Caco-2 (cell line): ENCODE data around the gene RIPPLY3. TPM values are rescaled to one million over a fixed set of nuclear protein-coding genes. Genes with fewer than 3 reads are reported as not detected.
"Not testable (repeated sequence)": the region's sequence is repeated elsewhere in the genome, so short reads cannot be mapped to it uniquely, and the experiment has no call there.

ENCODE experiments used
- BruUV-seq: library from RNA; stranded (reverse); fragments of 400-500 nt; replicated peaks from 2 replicates; lab custom pipeline; 2021; lab: Mats Ljungman, UMichigan
- CTCF ChIA-PET: fragments of 300-600 bp; sonication (Branson Sonifier 250); formaldehyde crosslinking; loops from one replicate; lab custom pipeline; 2022; ENCODE audit warnings: antibody characterized with exemption; lab: Charles Lee
- POLR2A ChIA-PET: fragments of 300-600 bp; sonication (Branson Sonifier 250); formaldehyde crosslinking; loops from one replicate; lab custom pipeline; 2022; ENCODE audit warnings: antibody characterized with exemption; lab: Charles Lee
- DNase-seq, 2 experiments: peaks; one replicate each; pipeline versions ENCODE4 v3.0.0 to v3.0.0-alpha.2; 2020 to 2022
- H3K27me3 ChIP-seq: replicated peaks from 2 replicates; pipeline ENCODE4 v1.6.0; 2011; ENCODE audit warnings: low read length; ENCODE audit not compliant: control insufficient read depth, insufficient read depth
- H3K36me3 ChIP-seq: 2 replicates; pipeline ENCODE4 v1.5.1; 2011; ENCODE audit warnings: low read length; ENCODE audit not compliant: control insufficient read depth, insufficient read depth
- H3K4me1 ChIP-seq: fragments of 250-450 bp; sonication (Bioruptor Pico); 2 replicates; pipeline ENCODE4 v1.5.1; 2020; ENCODE audit warnings: mild to moderate bottlenecking
- H3K4me3 ChIP-seq: 2 replicates; pipeline ENCODE4 v1.5.1; 2011; ENCODE audit warnings: low read depth, mild to moderate bottlenecking, control low read depth, low read length
- H3K9me3 ChIP-seq: fragments of 250-450 bp; sonication (Bioruptor Pico); 2 replicates; pipeline ENCODE4 v1.5.1; 2020; ENCODE audit warnings: mild to moderate bottlenecking, moderate library complexity
- H3K27ac Mint-ChIP-seq: one replicate; pipeline ENCODE4 v1.8.0; 2022; ENCODE audit warnings: mixed read lengths; ENCODE audit not compliant: unreplicated experiment
- H3K27me3 Mint-ChIP-seq: one replicate; pipeline ENCODE4 v1.8.0; 2022; ENCODE audit warnings: mixed read lengths; ENCODE audit not compliant: insufficient read depth, unreplicated experiment
- H3K36me3 Mint-ChIP-seq: one replicate; pipeline ENCODE4 v1.8.0; 2022; ENCODE audit warnings: mild to moderate bottlenecking, mixed read lengths; ENCODE audit not compliant: insufficient read depth, unreplicated experiment
- H3K4me1 Mint-ChIP-seq: one replicate; pipeline ENCODE4 v1.8.0; 2022; ENCODE audit warnings: low read depth, mixed read lengths; ENCODE audit not compliant: unreplicated experiment
- H3K4me3 Mint-ChIP-seq: one replicate; pipeline ENCODE4 v1.8.0; 2022; ENCODE audit warnings: mild to moderate bottlenecking, moderate library complexity, mixed read lengths; ENCODE audit not compliant: unreplicated experiment
- H3K9me3 Mint-ChIP-seq: one replicate; pipeline ENCODE4 v1.8.0; 2022; ENCODE audit warnings: mixed read lengths; ENCODE audit not compliant: unreplicated experiment
- intact Hi-C: fragments of 100-400 bp; cut with micrococcal nuclease; formaldehyde crosslinking; loops from one replicate; pipeline ENCODE4 v1.10.0; 2022; ENCODE audit not compliant: unreplicated experiment
- total RNA-seq: library from RNA; stranded (reverse); gene quantifications from 2 replicates; pipeline ENCODE4 v1.2.3, GENCODE V29; 2022
- TF ChIP-seq, protein P1 (sequence below), 2 experiments: fragments of 200-600 bp in 1 of 2; IDR thresholded peaks; 1 replicate in 1 of 2; 2 replicates in 1 of 2; pipeline versions ENCODE4 v1.5.1 to v1.8.0; 2011 to 2022; ENCODE audit warnings: antibody characterized with exemption in 1 of 2, control low read depth in 1 of 2, inconsistent platforms in 1 of 2, low read depth in 1 of 2, low read length in 1 of 2, mild to moderate bottlenecking in 1 of 2, moderate library complexity in 1 of 2; ENCODE audit not compliant: insufficient read depth in 1 of 2, severe bottlenecking in 1 of 2, unreplicated experiment in 1 of 2

The RIPPLY3 gene
- total RNA-seq, 1 experiment from 2014 or later: 0.91 TPM

DNA sequence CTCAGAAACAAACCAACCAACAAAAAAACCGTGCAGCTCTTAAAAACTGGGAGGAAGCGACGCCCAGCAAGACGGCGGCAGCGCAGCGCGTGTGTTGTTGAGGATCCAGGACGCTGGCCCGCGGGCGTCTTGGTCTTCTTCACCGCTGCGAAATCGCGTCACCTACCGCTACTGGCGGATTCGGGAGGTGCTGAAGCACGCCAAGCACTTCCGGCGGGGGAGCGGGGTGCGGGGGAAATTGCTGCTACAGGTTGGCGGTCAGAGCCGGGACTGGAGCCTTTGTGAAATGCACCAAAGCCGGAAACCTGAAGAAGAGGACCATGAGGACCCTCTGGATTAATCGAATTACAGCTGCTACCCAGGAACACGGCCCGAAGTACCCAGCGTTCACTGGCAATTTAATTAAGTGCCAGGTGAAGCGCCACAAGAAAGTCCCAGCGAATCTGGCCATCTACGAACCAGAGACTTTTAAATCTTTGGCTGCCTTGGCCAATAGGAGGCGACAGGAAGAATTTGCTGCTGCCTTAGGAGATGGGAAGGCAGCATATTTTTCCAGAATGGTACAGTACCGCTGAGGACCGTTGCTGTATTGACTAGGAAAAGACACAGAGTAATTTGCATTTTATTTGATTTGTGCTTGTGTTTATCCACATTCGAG lies 11.9 kb upstream of the RIPPLY3 start:
- Mint-ChIP-seq H3K27ac (no peak overlapping the region), H3K4me3 (no peak overlapping the region), H3K9me3 (no peaks in the 10 kb centered on the region), H3K27me3 (no peaks in the 10 kb centered on the region), H3K4me1 (no peaks in the 10 kb centered on the region), H3K36me3 (peaks cover 8% of the 10 kb centered on the region)
- DNase-seq: no peak
- no TSS peak for BruUV-seq
- no peaks in the 10 kb centered on the region for H3K9me3 ChIP-seq
- peaks cover 5% of the 10 kb centered on the region for H3K4me1 ChIP-seq
- ChIA-PET CTCF (no interaction called here), POLR2A (no interaction called here)
- TF ChIP-seq, protein P1, sequence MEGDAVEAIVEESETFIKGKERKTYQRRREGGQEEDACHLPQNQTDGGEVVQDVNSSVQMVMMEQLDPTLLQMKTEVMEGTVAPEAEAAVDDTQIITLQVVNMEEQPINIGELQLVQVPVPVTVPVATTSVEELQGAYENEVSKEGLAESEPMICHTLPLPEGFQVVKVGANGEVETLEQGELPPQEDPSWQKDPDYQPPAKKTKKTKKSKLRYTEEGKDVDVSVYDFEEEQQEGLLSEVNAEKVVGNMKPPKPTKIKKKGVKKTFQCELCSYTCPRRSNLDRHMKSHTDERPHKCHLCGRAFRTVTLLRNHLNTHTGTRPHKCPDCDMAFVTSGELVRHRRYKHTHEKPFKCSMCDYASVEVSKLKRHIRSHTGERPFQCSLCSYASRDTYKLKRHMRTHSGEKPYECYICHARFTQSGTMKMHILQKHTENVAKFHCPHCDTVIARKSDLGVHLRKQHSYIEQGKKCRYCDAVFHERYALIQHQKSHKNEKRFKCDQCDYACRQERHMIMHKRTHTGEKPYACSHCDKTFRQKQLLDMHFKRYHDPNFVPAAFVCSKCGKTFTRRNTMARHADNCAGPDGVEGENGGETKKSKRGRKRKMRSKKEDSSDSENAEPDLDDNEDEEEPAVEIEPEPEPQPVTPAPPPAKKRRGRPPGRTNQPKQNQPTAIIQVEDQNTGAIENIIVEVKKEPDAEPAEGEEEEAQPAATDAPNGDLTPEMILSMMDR (IDR thresholded peaks at IDR 0.05; ENCODE audit: insufficient read depth in 1 of 2, low read depth in 1 of 2, low read length in 1 of 2, severe bottlenecking in 1 of 2, unreplicated experiment in 1 of 2): no peak
- H3K4me3 ChIP-seq: no peak overlapping the region
- H3K36me3 ChIP-seq: no peaks in the 10 kb centered on the region
- intact Hi-C loops: no loop called here
- H3K27me3 ChIP-seq: no peaks in the 10 kb centered on the region

DNA sequence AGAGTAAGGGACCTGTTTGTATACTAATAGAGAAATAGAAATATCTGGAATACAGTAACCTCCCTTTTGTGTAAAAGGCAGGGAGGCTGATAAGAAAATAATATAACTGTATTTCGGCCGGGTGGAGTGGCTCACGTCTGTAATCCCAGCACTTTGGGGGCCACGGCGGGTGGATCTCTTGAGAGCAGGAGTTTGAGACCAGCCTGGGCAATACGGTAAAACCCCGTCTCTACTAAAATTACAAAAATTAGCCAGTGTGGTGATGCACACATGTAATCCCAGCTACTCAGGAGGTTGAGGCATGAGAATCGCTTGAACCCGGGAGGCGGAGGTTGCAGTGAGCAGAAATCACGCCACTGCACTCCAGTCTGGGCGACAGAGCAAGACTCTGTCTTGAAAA lies 11.2 kb upstream of the RIPPLY3 start:
- intact Hi-C loops, H3K4me3 ChIP-seq, POLR2A ChIA-PET, CTCF ChIA-PET, H3K4me1 ChIP-seq, H3K9me3 ChIP-seq, H3K36me3 Mint-ChIP-seq, H3K27me3 Mint-ChIP-seq, H3K4me3 Mint-ChIP-seq, H3K36me3 ChIP-seq, H3K27ac Mint-ChIP-seq, H3K4me1 Mint-ChIP-seq, BruUV-seq, DNase-seq, H3K9me3 Mint-ChIP-seq, H3K27me3 ChIP-seq: not testable (repeated sequence)

DNA sequence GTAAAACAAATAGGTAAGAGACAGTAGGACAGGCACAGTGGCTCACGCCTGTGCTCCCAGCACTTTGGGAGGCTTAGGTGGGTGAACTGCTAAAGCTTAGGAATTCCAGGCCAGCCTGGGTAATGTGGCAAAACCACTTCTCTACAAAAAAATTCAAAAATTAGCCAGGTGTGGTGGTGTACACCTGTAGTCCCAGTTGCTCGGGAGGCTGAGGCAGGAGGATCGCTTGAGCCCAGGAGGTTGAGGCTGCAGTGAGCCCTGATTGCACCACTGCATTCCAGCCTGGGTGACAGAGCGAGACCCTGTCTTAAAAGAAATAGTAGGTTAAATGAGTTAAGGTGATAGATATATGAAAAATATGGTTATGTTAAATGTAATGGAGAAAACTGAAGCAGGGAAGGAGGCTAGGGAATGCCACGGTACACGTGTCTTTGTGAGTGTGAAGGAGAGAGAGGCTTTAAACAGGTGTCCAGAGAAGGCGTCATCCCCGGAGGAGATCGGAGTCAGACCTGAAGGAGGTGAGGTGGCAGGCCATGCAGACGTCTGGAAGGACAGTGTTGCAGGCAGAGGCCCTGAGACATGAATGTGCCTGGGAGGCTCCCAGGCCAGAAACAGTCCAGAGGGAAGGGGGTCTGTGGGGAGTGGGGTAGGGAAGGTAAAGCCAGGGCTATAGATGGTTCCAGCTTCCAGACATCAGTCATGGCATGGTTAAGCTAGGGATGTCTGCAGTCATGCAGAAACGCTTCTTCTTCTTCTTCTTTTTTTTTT lies 7.2 kb upstream of the RIPPLY3 start:
- Histone ChIP-seq H3K27me3 (no peaks in the 10 kb centered on the region), H3K36me3 (no peaks in the 10 kb centered on the region), H3K4me3 (no peak overlapping the region), H3K9me3 (no peaks in the 10 kb centered on the region), H3K4me1 (no peaks in the 10 kb centered on the region)
- Mint-ChIP-seq H3K4me1 (no peaks in the 10 kb centered on the region), H3K36me3 (no peaks in the 10 kb centered on the region), H3K9me3 (no peaks in the 10 kb centered on the region), H3K27ac (no peak overlapping the region), H3K27me3 (no peaks in the 10 kb centered on the region), H3K4me3 (no peak overlapping the region)
- CTCF ChIA-PET: no interaction called here
- TF ChIP-seq, protein P1 (IDR thresholded peaks at IDR 0.05; ENCODE audit: insufficient read depth in 1 of 2, low read depth in 1 of 2, low read length in 1 of 2, severe bottlenecking in 1 of 2, unreplicated experiment in 1 of 2): no peak
- intact Hi-C loops: no loop called here
- no TSS peak for BruUV-seq
- POLR2A ChIA-PET: no interaction called here
- no peak for DNase-seq
